ENCODE data around the gene ZNF609. TPM values are rescaled to one million over a fixed set of nuclear protein-coding genes. Genes with fewer than 3 reads are reported as not detected.
A peak's percentile ranks its signal among the peaks of the same experiment; 100 is the strongest.
"Not testable (repeated sequence)": the region's sequence is repeated elsewhere in the genome, so short reads cannot be mapped to it uniquely, and the experiment has no call there.

ZNF609 gene
- total and polyA plus RNA-seq, 8 donors = 4.2 to 25.2 (median 13.1) TPM

- H3K27me3 ChIP-seq = no peaks in the 10 kb centered on the region
- FAIRE-seq (no peak), DNase-seq (no peak), ATAC-seq (peak; percentile 66 to 90 (median 86))
- peaks cover 10 to 17% (median 15%) of the 10 kb centered on the region in 3 donors for H3K4me1 ChIP-seq
- no peak for TF ChIP-seq CTCF (IDR thresholded peaks at IDR 0.05)
- no peaks in the 10 kb centered on the region for H3K9me3 ChIP-seq
- no peak overlapping the region for H3K4me3 ChIP-seq
- intact Hi-C loops (cut with DNase I) = no loop called here
- H3K27ac ChIP-seq = no peak overlapping the region
- no peaks in the 10 kb centered on the region for H3K36me3 ChIP-seq
- WGBS, 2 donors = 42% methylated on average over 3 of the region's 3 CpGs
Observed at GRCh38 chr15:64642875-64643274, 182.5 kb downstream of the ZNF609 start.

DNA sequence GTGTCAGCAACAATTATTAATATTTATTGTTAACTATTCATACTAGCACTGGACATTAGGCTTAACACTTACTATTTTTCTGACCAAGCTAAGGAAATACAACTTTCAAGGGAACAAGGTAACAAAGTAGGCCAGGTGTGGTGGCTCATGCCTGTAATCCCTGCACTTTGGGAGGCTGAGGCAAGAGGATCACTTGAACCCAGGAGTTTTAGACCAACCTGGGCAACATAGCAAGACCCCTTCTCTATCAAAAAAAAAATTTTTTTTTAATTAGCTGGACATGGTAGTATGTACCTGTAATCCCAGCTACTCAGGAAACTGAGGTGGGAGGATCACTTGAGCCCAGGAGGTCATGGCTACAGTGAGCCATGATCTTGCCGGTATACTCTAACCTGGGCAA lies 183.3 kb downstream of the ZNF609 start:
- H3K27ac ChIP-seq = no peak overlapping the region
- peaks cover 10 to 17% (median 15%) of the 10 kb centered on the region in 3 donors for H3K4me1 ChIP-seq
- no peaks in the 10 kb centered on the region for H3K36me3 ChIP-seq
- no peak for TF ChIP-seq CTCF (IDR thresholded peaks at IDR 0.05)
- no peaks in the 10 kb centered on the region for H3K27me3 ChIP-seq
- FAIRE-seq = no peak
- intact Hi-C loops (cut with DNase I) = no loop called here
- WGBS, 2 donors = 98 to 100% methylated on average over 1 of the region's 1 CpG
- ATAC-seq = no peak
- H3K4me3 ChIP-seq = no peak overlapping the region
- H3K9me3 ChIP-seq = no peaks in the 10 kb centered on the region
- no peak for DNase-seq

DNA sequence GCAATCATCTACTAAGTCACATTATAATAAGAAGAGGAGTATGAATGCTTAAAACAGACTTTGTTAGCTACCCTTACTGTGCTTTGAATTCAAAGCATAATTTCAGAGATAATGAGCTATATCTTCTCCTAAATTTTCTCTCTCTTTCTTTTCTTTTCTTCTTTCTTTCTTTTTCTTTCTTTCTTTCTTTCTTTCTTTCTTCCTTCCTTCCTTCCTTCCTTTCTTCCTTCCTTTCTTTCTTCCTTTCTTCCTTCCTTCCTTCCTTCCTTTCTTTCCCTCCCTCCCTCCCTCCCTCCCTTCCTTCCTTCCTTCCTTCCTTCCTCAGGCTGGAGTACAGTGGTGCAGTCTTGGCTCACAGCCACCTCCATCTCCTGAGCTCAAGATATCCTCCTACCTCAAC lies 184.4 kb downstream of the ZNF609 start:
- H3K9me3 ChIP-seq; FAIRE-seq; DNase-seq; intact Hi-C loops (cut with DNase I); ATAC-seq; H3K4me3 ChIP-seq; H3K27ac ChIP-seq; H3K27me3 ChIP-seq; H3K36me3 ChIP-seq: not testable (repeated sequence)
- peaks cover 10 to 17% (median 15%) of the 10 kb centered on the region in 3 donors for H3K4me1 ChIP-seq

DNA sequence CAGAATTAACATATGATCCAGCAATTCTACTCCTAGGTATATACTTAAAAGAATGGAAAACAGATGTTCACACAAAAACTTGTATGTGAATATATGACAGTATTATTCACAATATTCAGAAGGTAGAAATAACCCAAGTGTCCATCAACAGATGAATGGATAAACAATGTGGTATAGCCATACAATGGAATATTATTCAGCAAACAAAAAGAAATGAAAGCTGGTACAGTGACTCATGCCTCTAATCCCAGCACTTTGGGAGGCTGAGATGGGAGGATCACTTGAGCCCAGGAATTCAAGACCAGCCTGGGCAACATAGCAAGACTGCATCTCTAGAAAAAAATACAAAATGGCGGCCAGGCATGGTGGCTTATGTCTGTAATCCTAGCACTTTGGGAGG lies 185.6 kb downstream of the ZNF609 start:
- intact Hi-C loops (cut with DNase I) = no loop called here
- Histone ChIP-seq H3K36me3 (no peaks in the 10 kb centered on the region), H3K4me1 (peaks cover 8 to 12% (median 11%) of the 10 kb centered on the region in 3 donors), H3K27ac (no peak overlapping the region), H3K4me3 (no peak overlapping the region), H3K27me3 (no peaks in the 10 kb centered on the region), H3K9me3 (no peaks in the 10 kb centered on the region)
- ATAC-seq (no peak), DNase-seq (no peak), FAIRE-seq (no peak)
- no peak for TF ChIP-seq CTCF (IDR thresholded peaks at IDR 0.05)
- WGBS, 2 donors = 94 to 95% methylated on average over 1 of the region's 1 CpG

DNA sequence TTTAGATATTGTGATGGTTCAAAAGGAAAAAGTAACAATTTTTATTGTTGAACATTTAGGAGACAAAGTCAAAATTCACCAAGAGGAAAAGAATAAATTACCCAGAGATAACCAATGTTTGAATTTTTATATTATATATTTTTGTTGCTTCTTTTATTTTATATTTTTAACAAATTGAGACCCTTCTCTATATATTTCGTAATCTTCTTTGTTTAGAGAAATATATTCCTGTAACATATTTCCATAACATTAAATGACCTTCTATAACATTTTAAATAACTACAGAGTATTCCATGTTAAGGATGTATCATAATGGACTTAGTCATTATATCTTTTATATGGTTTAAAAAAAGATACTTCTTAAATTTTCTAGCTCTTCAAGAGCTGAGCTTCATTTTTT lies 187.0 kb downstream of the ZNF609 start:
- Histone ChIP-seq H3K36me3 (no peaks in the 10 kb centered on the region), H3K4me3 (no peak overlapping the region), H3K27ac (no peak overlapping the region), H3K4me1 (peaks cover 8 to 24% (median 23%) of the 10 kb centered on the region in 3 donors), H3K27me3 (no peaks in the 10 kb centered on the region), H3K9me3 (no peaks in the 10 kb centered on the region)
- WGBS, 2 donors = 93% methylated on average over 1 of the region's 1 CpG
- intact Hi-C loops (cut with DNase I) = no loop called here
- no peak for TF ChIP-seq CTCF (IDR thresholded peaks at IDR 0.05)
- ATAC-seq = no peak
- peak; percentile 34 for FAIRE-seq
- no peak for DNase-seq

Measured in pancreas (tissue), 10 donors.